Tibial nerve (tissue), 4 donors: ENCODE measurements around the gene CAMTA1. TPM values are rescaled to one million over a fixed set of nuclear protein-coding genes. Genes with fewer than 3 reads are reported as not detected.

ENCODE experiments used
- DNase-seq, 2 donors: peaks; one replicate each; pipeline ENCODE4 v3.0.0-alpha.2; 2019; ENCODE audit warnings: low spot score in 2 of 2
- H3K27ac ChIP-seq, 4 donors: fragments of 200-600 bp; sonication (generic) in 3 of 4; one replicate each; pipeline ENCODE4 v1.5.1; 2017 to 2019; ENCODE audit warnings: mild to moderate bottlenecking in 1 of 4
- H3K27me3 ChIP-seq, 2 donors: fragments of 200-600 bp; sonication (generic) in 1 of 2; one replicate each; pipeline versions ENCODE4 v1.5.1 to v1.6.0; 2017 to 2019
- H3K36me3 ChIP-seq, 3 donors: fragments of 200-600 bp; sonication (generic); one replicate each; pipeline ENCODE4 v1.5.1; 2018 to 2019
- H3K4me1 ChIP-seq, 4 donors: fragments of 200-600 bp; sonication (generic) in 3 of 4; one replicate each; pipeline ENCODE4 v1.5.1; 2017 to 2019
- H3K4me3 ChIP-seq, 4 donors: fragments of 200-600 bp; sonication (generic) in 3 of 4; one replicate each; pipeline ENCODE4 v1.5.1; 2017 to 2019; ENCODE audit warnings: mild to moderate bottlenecking in 1 of 4, moderate library complexity in 1 of 4
- H3K9me3 ChIP-seq, 4 donors: fragments of 200-600 bp; sonication (generic) in 3 of 4; one replicate each; pipeline ENCODE4 v1.5.1; 2017 to 2019
- EP300 ChIP-seq, 2 donors: sonication (generic); formaldehyde crosslinking; IDR thresholded peaks; one replicate each; pipeline ENCODE4 v1.6.1; 2017; ENCODE audit warnings: antibody characterized with exemption in 2 of 2, mild to moderate bottlenecking in 1 of 2
- POLR2A ChIP-seq, 2 donors: fragments of 450-650 bp; IDR thresholded peaks; one replicate each; pipeline ENCODE4 v1.6.1; 2017; ENCODE audit warnings: antibody characterized with exemption in 2 of 2, mild to moderate bottlenecking in 2 of 2, moderate library complexity in 2 of 2
- WGBS, 2 donors: methylation state at CpG; one replicate each; pipeline ENCODE4 v1.1.5; 2018; 5-methylcytosine and 5-hydroxymethylcytosine counted together
- total RNA-seq, 4 donors: library from RNA; depleted of rRNA; stranded (reverse); fragments of >200 nt; gene quantifications; one replicate each; pipeline ENCODE4 v1.1.0, GENCODE V29; 2016
- TF ChIP-seq, protein P1 (sequence below), 5 experiments: fragments of 200-600 bp in 3 of 5; fragments of 450-650 bp in 2 of 5; sonication (generic) in 3 of 5; IDR thresholded peaks; one replicate each; pipeline ENCODE4 v1.5.1; 2016 to 2019; ENCODE audit warnings: antibody characterized with exemption in 5 of 5, mild to moderate bottlenecking in 3 of 5, moderate library complexity in 2 of 5

Gene CAMTA1
- total RNA-seq, 4 donors from 2014 or later: 41.8 to 104 (median 87.2) TPM

DNA sequence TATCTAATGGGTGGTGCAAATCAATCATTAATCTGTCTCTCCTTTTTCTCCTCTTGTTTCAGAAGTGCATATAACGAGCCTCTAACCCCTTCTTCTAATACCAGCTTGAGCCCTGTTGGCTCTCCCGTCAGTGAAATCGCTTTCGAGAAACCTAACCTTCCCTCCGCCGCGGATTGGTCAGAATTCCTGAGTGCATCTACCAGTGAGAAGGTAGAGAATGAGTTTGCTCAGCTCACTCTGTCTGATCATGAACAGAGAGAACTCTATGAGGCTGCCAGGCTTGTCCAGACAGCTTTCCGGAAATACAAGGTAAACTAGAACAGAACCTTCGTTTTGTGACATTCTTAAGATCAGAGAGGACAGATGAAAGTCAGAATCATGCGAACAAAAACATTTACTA, 960.5 kb downstream of the CAMTA1 start:
- TF ChIP-seq EP300 (IDR thresholded peaks at IDR 0.05) (no peak), POLR2A (IDR thresholded peaks at IDR 0.05) (no peak)
- TF ChIP-seq, protein P1, sequence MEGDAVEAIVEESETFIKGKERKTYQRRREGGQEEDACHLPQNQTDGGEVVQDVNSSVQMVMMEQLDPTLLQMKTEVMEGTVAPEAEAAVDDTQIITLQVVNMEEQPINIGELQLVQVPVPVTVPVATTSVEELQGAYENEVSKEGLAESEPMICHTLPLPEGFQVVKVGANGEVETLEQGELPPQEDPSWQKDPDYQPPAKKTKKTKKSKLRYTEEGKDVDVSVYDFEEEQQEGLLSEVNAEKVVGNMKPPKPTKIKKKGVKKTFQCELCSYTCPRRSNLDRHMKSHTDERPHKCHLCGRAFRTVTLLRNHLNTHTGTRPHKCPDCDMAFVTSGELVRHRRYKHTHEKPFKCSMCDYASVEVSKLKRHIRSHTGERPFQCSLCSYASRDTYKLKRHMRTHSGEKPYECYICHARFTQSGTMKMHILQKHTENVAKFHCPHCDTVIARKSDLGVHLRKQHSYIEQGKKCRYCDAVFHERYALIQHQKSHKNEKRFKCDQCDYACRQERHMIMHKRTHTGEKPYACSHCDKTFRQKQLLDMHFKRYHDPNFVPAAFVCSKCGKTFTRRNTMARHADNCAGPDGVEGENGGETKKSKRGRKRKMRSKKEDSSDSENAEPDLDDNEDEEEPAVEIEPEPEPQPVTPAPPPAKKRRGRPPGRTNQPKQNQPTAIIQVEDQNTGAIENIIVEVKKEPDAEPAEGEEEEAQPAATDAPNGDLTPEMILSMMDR (IDR thresholded peaks at IDR 0.05): no peak
- Histone ChIP-seq H3K4me1 (no peaks in the 10 kb centered on the region), H3K36me3 (peaks cover 0 to 23% (median 0%) of the 10 kb centered on the region in 3 donors), H3K27ac (no peak overlapping the region), H3K4me3 (no peak overlapping the region), H3K27me3 (no peaks in the 10 kb centered on the region), H3K9me3 (no peaks in the 10 kb centered on the region)
- WGBS, 2 donors: 92 to 94% methylated on average over 10 of the region's 10 CpGs
- no peak for DNase-seq

DNA sequence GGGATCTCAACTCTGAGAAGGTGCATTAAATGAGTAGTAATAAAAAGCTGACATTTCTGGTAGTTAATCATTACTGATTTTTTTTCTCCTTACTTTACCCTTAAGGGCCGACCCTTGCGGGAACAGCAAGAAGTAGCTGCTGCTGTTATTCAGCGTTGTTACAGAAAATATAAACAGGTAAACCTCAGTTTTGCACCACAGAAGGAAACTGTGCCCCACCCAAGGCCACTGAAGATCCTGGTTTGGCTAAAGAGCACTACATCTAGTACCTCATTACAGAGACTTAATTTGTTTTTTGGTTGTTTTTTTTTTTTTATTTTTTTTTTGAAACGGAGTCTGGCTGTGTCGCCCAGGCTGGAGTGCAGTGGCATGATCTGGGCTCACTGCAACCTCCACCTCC, 962.4 kb downstream of the CAMTA1 start:
- WGBS, 2 donors: 91 to 95% methylated on average over 5 of the region's 5 CpGs
- no peak overlapping the region for H3K4me3 ChIP-seq
- no peaks in the 10 kb centered on the region for H3K9me3 ChIP-seq
- no peak overlapping the region for H3K27ac ChIP-seq
- DNase-seq: no peak
- peaks cover 0 to 4% (median 2%) of the 10 kb centered on the region in 4 donors for H3K4me1 ChIP-seq
- no peaks in the 10 kb centered on the region for H3K27me3 ChIP-seq
- TF ChIP-seq, protein P1 (IDR thresholded peaks at IDR 0.05): no peak
- TF ChIP-seq POLR2A (IDR thresholded peaks at IDR 0.05) (no peak), EP300 (IDR thresholded peaks at IDR 0.05) (no peak)
- peaks cover 0 to 23% (median 0%) of the 10 kb centered on the region in 3 donors for H3K36me3 ChIP-seq

DNA sequence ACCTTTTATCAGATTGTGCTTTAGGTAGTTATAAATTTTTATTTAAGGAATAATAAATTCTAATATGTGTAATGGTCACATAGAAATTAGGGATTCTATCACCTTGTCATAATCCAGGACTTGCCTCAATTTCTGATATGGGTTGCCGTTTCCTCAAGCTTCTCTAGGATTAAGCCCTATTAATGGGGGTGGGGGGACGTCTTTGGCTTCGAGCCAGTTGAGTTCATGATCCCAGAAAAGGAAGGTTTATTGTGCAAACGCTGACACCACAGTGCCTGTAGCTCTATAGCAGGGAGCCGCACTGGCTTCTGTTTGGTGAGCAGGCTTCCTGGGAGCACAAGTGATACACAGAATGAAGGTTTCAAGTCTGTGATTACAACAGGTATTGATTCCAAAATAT, 963.9 kb downstream of the CAMTA1 start:
- Histone ChIP-seq H3K36me3 (peaks cover 0 to 23% (median 0%) of the 10 kb centered on the region in 3 donors), H3K27me3 (no peaks in the 10 kb centered on the region), H3K27ac (no peak overlapping the region), H3K4me3 (no peak overlapping the region), H3K4me1 (peaks cover 0 to 17% (median 5%) of the 10 kb centered on the region in 4 donors), H3K9me3 (no peaks in the 10 kb centered on the region)
- TF ChIP-seq EP300 (IDR thresholded peaks at IDR 0.05) (no peak), POLR2A (IDR thresholded peaks at IDR 0.05) (no peak)
- TF ChIP-seq, protein P1 (IDR thresholded peaks at IDR 0.05): no peak
- 39 to 42% methylated on average over 5 of the region's 5 CpGs for WGBS, 2 donors
- no peak for DNase-seq

DNA sequence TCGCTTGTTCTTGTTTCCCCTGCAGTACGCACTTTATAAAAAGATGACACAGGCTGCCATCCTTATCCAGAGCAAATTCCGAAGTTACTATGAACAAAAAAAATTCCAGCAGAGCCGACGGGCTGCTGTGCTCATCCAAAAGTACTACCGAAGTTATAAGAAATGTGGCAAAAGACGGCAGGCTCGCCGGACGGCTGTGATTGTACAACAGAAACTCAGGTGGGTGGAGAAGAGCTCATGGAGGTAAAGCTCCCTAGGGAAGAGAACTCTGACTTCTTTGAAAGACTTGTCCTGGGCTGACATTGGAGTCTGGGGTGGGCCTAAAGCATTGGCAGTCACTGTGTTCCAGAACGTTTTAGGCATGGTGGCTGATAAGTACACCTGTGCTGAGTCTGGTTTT, 965.9 kb downstream of the CAMTA1 start:
- TF ChIP-seq EP300 (IDR thresholded peaks at IDR 0.05): no peak
- Histone ChIP-seq H3K9me3 (no peaks in the 10 kb centered on the region), H3K4me3 (no peak overlapping the region), H3K36me3 (peaks cover 0 to 10% (median 0%) of the 10 kb centered on the region in 3 donors), H3K27me3 (no peaks in the 10 kb centered on the region), H3K4me1 (peaks cover 0 to 21% (median 5%) of the 10 kb centered on the region in 4 donors), H3K27ac (no peak overlapping the region)
- WGBS, 2 donors: 89 to 90% methylated on average over 11 of the region's 11 CpGs
- no peak for DNase-seq

- peaks cover 0 to 21% (median 5%) of the 10 kb centered on the region in 4 donors for H3K4me1 ChIP-seq
- TF ChIP-seq EP300 (IDR thresholded peaks at IDR 0.05): no peak
- TF ChIP-seq POLR2A (IDR thresholded peaks at IDR 0.05): no peak
- TF ChIP-seq, protein P1 (IDR thresholded peaks at IDR 0.05): peak; percentile 63 to 93 (median 80)
- DNase-seq: peak; percentile 50 to 94
- H3K27ac ChIP-seq: peak overlapping the region in 2 of 4 donors; percentile 34 to 52
- H3K4me3 ChIP-seq: peak overlapping the region in 2 of 4 donors; percentile 20 to 30
- peaks cover 0 to 10% (median 0%) of the 10 kb centered on the region in 3 donors for H3K36me3 ChIP-seq
- H3K9me3 ChIP-seq: no peaks in the 10 kb centered on the region
- no peaks in the 10 kb centered on the region for H3K27me3 ChIP-seq
- 28 to 33% methylated on average over 18 of the region's 18 CpGs for WGBS, 2 donors
These were observed 967.5 kb downstream of the CAMTA1 start for GRCh38 chr1:7752512-7753417.
